Smooth muscle cell (in vitro differentiated cells): Measurements from ENCODE around the gene TOMM5. TPM values are rescaled to one million over a fixed set of nuclear protein-coding genes. Genes with fewer than 3 reads are reported as not detected.

Experiments
- DNase-seq: peaks from one replicate; lab custom pipeline; 2025; ENCODE audit not compliant: unreplicated experiment; lab: John Stamatoyannopoulos, UW
- H2AFZ ChIP-seq: fragments of 200-600 bp; sonication (generic); 2 replicates; pipeline ENCODE4 v1.6.0; 2016; ENCODE audit warnings: antibody characterized with exemption, low read depth, mild to moderate bottlenecking
- H3F3A ChIP-seq: fragments of 200-600 bp; sonication (generic); 2 replicates; pipeline ENCODE4 v1.6.0; 2017; ENCODE audit warnings: antibody characterized with exemption, low read depth
- H3K27ac ChIP-seq: fragments of 200-600 bp; sonication (generic); 2 replicates; pipeline ENCODE4 v1.5.1; 2016; ENCODE audit warnings: low read depth, mild to moderate bottlenecking
- H3K27me3 ChIP-seq: fragments of 200-600 bp; sonication (generic); 2 replicates; pipeline ENCODE4 v1.6.1; 2016; ENCODE audit warnings: low read depth, mild to moderate bottlenecking
- H3K36me3 ChIP-seq: fragments of 200-600 bp; sonication (generic); 2 replicates; pipeline ENCODE4 v1.5.1; 2016; ENCODE audit warnings: low read depth
- H3K4me1 ChIP-seq: fragments of 200-600 bp; sonication (generic); 2 replicates; pipeline ENCODE4 v1.5.1; 2016; ENCODE audit warnings: low read depth
- H3K4me2 ChIP-seq: fragments of 200-600 bp; sonication (generic); 2 replicates; pipeline ENCODE4 v1.6.0; 2016; ENCODE audit warnings: mild to moderate bottlenecking
- H3K4me3 ChIP-seq: fragments of 200-600 bp; sonication (generic); 2 replicates; pipeline ENCODE4 v1.5.1; 2016; ENCODE audit warnings: mild to moderate bottlenecking
- H3K79me2 ChIP-seq: fragments of 200-600 bp; sonication (generic); 2 replicates; pipeline ENCODE4 v1.6.0; 2016; ENCODE audit warnings: low read depth, mild to moderate bottlenecking
- H3K9ac ChIP-seq: fragments of 200-600 bp; sonication (generic); 2 replicates; pipeline ENCODE4 v1.6.0; 2016; ENCODE audit warnings: low read depth
- H3K9me3 ChIP-seq: fragments of 200-600 bp; sonication (generic); replicated peaks from 2 replicates; pipeline ENCODE4 v1.5.1; 2016; ENCODE audit warnings: low read depth
- H4K20me1 ChIP-seq: fragments of 200-600 bp; sonication (generic); 2 replicates; pipeline ENCODE4 v1.6.0; 2016; ENCODE audit warnings: low read depth
- WGBS: methylation state at CpG from one replicate; pipeline ENCODE4 v1.1.7; 2016; ENCODE audit warnings: low lambda C conversion rate; 5-methylcytosine and 5-hydroxymethylcytosine counted together
- polyA plus RNA-seq: library from polyadenylated mRNA; unstranded; fragments of >200 nt; fragmentation: Nextera tagmentation; extraction: Ambion mirVana; gene quantifications from 2 replicates; pipeline ENCODE4 v1.2.1, GENCODE V29; 2016
- total RNA-seq: library from RNA; depleted of rRNA; stranded (reverse); fragments of >200 nt; gene quantifications from 2 replicates; pipeline ENCODE4 v1.2.3, GENCODE V29; 2014
- TF ChIP-seq, protein P1 (sequence below): fragments of 200-600 bp; sonication (generic); IDR thresholded peaks from 2 replicates; pipeline ENCODE4 v1.5.1; 2017; ENCODE audit warnings: borderline replicate concordance, mild to moderate bottlenecking, antibody characterized with exemption; ENCODE audit not compliant: insufficient read depth, poor library complexity, severe bottlenecking

Gene TOMM5
- total and polyA plus RNA-seq, 2 experiments from 2014 or later, result 194 to 296 TPM

GRCh38 chr9:37549527-37549926 is 42.9 kb downstream of the TOMM5 start:
- Histone ChIP-seq H3K36me3 (no peaks in the 10 kb centered on the region), H2AFZ (no peak overlapping the region), H3K27me3 (no peaks in the 10 kb centered on the region), H3K79me2 (peaks cover 4% of the 10 kb centered on the region), H3K9ac (no peak overlapping the region), H3K9me3 (no peaks in the 10 kb centered on the region), H3K4me3 (no peak overlapping the region), H3F3A (no peaks in the 10 kb centered on the region), H3K4me2 (no peak overlapping the region), H3K27ac (no peak overlapping the region), H4K20me1 (peaks cover 26% of the 10 kb centered on the region), H3K4me1 (no peaks in the 10 kb centered on the region)
- DNase-seq, result no peak
- TF ChIP-seq, protein P1, sequence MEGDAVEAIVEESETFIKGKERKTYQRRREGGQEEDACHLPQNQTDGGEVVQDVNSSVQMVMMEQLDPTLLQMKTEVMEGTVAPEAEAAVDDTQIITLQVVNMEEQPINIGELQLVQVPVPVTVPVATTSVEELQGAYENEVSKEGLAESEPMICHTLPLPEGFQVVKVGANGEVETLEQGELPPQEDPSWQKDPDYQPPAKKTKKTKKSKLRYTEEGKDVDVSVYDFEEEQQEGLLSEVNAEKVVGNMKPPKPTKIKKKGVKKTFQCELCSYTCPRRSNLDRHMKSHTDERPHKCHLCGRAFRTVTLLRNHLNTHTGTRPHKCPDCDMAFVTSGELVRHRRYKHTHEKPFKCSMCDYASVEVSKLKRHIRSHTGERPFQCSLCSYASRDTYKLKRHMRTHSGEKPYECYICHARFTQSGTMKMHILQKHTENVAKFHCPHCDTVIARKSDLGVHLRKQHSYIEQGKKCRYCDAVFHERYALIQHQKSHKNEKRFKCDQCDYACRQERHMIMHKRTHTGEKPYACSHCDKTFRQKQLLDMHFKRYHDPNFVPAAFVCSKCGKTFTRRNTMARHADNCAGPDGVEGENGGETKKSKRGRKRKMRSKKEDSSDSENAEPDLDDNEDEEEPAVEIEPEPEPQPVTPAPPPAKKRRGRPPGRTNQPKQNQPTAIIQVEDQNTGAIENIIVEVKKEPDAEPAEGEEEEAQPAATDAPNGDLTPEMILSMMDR, result no peak

DNA sequence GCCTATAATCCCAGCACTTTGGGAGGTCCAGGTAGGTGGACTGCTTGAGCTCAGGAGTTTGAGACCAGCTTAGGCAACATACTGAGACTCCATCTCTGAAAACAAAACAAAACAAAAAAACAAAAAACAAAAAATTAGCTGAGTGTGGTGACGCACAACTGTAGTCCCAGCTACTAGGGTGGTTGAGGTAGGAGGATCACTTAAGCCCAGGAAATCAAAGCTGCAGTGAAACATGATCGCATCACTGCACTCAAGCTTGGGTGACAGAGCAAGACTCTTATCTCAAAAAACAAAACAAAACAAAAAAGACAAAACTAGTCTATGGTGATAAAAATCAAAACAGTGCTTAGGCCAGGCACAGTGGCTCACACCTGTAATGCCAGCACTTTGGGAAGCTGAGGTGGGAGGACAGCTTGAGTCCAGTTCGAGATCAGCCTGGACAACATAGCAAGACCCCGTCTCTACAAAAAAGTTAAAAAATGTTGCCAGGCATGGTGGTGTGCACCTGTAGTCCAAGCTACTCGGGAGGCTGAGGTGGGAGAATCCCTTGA is 45.0 kb downstream of the TOMM5 start:
- no peak overlapping the region for H3K27ac ChIP-seq
- no peak for DNase-seq
- no peak overlapping the region for H3K4me2 ChIP-seq
- H3K4me3 ChIP-seq, result no peak overlapping the region
- no peaks in the 10 kb centered on the region for H3K9me3 ChIP-seq
- no peaks in the 10 kb centered on the region for H3K36me3 ChIP-seq
- H3K9ac ChIP-seq, result no peak overlapping the region
- no peaks in the 10 kb centered on the region for H3F3A ChIP-seq
- H3K4me1 ChIP-seq, result no peaks in the 10 kb centered on the region
- H2AFZ ChIP-seq, result no peak overlapping the region
- 90% methylated on average over 5 of the region's 5 CpGs for WGBS
- peaks cover 4% of the 10 kb centered on the region for H3K79me2 ChIP-seq
- peaks cover 26% of the 10 kb centered on the region for H4K20me1 ChIP-seq
- no peaks in the 10 kb centered on the region for H3K27me3 ChIP-seq
- TF ChIP-seq, protein P1, result no peak

- no peaks in the 10 kb centered on the region for H3K4me1 ChIP-seq
- H3F3A ChIP-seq, result no peaks in the 10 kb centered on the region
- H3K27me3 ChIP-seq, result no peaks in the 10 kb centered on the region
- no peak overlapping the region for H3K9ac ChIP-seq
- DNase-seq, result no peak
- H3K79me2 ChIP-seq, result peaks cover 4% of the 10 kb centered on the region
- H3K4me2 ChIP-seq, result no peak overlapping the region
- no peak overlapping the region for H3K4me3 ChIP-seq
- H3K27ac ChIP-seq, result no peak overlapping the region
- H3K36me3 ChIP-seq, result no peaks in the 10 kb centered on the region
- no peak overlapping the region for H2AFZ ChIP-seq
- no peaks in the 10 kb centered on the region for H4K20me1 ChIP-seq
- TF ChIP-seq, protein P1, result no peak
- H3K9me3 ChIP-seq, result no peaks in the 10 kb centered on the region
- WGBS, result 97% methylated on average over 1 of the region's 1 CpG
Observed at GRCh38 chr9:37543468-37543867, 48.9 kb downstream of the TOMM5 start.

- H3K4me1 ChIP-seq, result no peaks in the 10 kb centered on the region
- DNase-seq, result no peak
- no peak overlapping the region for H2AFZ ChIP-seq
- H3K79me2 ChIP-seq, result peaks cover 4% of the 10 kb centered on the region
- TF ChIP-seq, protein P1, result no peak
- no peaks in the 10 kb centered on the region for H3K9me3 ChIP-seq
- H3K4me3 ChIP-seq, result no peak overlapping the region
- no peaks in the 10 kb centered on the region for H3K27me3 ChIP-seq
- no peak overlapping the region for H3K4me2 ChIP-seq
- no peak overlapping the region for H3K9ac ChIP-seq
- H3K36me3 ChIP-seq, result no peaks in the 10 kb centered on the region
- H3K27ac ChIP-seq, result no peak overlapping the region
- no peaks in the 10 kb centered on the region for H3F3A ChIP-seq
- H4K20me1 ChIP-seq, result no peaks in the 10 kb centered on the region
- WGBS, result 44% methylated on average over 1 of the region's 1 CpG
Observed at GRCh38 chr9:37542895-37543294, 49.5 kb downstream of the TOMM5 start.
